Measurements from ENCODE around the gene FMO5.
A peak's percentile ranks its signal among the peaks of the same experiment; 100 is the strongest.
"Not testable (repeated sequence)": the region's sequence is repeated elsewhere in the genome, so short reads cannot be mapped to it uniquely, and the experiment has no call there.

Gene FMO5

GRCh38 chr1:147207192-147207591 is 17.9 kb downstream of the FMO5 start:
- DNase-seq (ENCODE audit: low read depth in 1 of 2, low spot score in 1 of 2), result no peak

DNA sequence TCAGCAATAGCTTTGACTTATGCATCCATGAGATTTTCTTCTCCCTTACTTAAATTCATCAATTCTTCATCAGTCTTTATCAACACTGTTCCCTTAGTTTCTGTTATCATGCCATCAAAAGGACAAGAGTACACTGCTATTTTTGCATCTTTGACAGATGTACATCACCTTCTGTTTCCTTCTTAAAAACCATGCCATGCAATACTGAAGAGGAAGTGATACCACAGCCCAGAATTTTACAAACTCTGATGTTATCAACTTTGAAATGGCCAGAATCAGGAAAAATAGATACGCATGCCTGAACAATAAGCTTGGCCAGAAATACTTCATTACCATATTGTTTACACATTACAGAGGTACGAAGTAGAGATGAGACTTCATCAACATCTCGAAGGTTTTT is 21.1 kb downstream of the FMO5 start:
- DNase-seq (ENCODE audit: low read depth in 1 of 2, low spot score in 1 of 2), result no peak

DNA sequence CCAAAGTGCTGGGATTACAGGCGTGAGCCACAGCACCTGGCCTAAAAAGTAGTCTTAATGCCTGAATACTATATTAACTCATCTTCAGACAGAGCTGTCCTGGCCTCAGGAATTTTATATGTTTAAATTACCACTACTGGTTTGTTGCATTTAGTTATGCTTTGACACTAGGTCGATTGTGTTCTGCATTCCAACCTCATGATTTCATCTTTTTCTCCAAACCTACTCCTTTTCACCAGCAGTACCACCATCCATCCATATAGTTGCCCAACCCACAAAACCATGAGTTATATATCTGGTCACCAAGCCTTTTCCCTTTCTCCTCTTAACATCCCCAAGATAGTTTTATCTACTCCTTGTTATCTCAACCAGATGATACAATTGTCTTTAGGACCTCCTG is 22.6 kb downstream of the FMO5 start:
- DNase-seq (ENCODE audit: low read depth in 1 of 2, low spot score in 1 of 2), result no peak

- no peak for DNase-seq (ENCODE audit: low read depth in 1 of 2, low spot score in 1 of 2)
Measured at GRCh38 chr1:147201786-147202185, 23.4 kb downstream of the FMO5 start.

GRCh38 chr1:147201276-147201675 is 23.9 kb downstream of the FMO5 start:
- DNase-seq (ENCODE audit: low read depth in 1 of 2, low spot score in 1 of 2), result no peak

DNA sequence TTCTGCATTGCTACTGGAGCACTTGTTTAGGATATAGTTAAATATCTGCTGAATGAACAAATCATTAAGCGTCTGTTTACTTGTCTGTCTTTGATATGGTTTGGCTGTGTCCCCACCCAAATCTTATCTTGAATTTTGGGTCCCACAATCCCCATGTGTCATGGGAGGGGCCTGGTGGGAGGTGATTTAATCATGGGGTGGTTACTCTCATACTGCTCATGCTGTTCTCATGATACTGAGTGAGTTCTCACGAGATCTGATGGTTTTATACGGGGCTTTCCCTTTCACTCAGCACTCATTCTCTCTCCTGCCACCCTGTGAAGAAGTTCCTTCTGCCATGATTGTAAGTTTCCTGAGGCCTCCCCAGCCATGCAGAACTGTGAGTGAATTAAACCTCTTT is 27.8 kb downstream of the FMO5 start:
- not testable (repeated sequence) for DNase-seq (ENCODE audit: low read depth in 1 of 2, low spot score in 1 of 2)

GRCh38 chr1:147189514-147189913 is 35.6 kb downstream of the FMO5 start:
- no peak for DNase-seq (ENCODE audit: low read depth in 1 of 2, low spot score in 1 of 2)

DNA sequence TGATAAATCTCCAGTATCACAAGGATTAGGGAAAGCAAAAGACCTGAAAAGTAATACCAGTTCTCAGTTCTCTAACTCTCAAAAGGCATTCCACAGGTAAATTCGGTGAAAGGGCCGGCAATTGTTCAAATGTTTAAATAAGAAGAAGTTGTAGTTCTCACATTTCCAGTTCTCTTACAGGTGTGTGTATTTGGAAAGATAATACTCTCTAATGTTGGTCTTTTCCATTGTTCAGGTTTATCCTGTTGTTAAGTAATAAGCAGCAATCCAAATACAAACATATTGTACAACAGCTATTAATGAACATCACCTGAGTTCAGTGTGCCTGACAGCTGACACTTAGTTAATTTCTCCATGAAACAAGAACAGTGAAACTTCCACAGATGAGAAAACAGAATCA is 39.7 kb downstream of the FMO5 start:
- DNase-seq (ENCODE audit: low read depth in 1 of 2, low spot score in 1 of 2), result no peak

DNA sequence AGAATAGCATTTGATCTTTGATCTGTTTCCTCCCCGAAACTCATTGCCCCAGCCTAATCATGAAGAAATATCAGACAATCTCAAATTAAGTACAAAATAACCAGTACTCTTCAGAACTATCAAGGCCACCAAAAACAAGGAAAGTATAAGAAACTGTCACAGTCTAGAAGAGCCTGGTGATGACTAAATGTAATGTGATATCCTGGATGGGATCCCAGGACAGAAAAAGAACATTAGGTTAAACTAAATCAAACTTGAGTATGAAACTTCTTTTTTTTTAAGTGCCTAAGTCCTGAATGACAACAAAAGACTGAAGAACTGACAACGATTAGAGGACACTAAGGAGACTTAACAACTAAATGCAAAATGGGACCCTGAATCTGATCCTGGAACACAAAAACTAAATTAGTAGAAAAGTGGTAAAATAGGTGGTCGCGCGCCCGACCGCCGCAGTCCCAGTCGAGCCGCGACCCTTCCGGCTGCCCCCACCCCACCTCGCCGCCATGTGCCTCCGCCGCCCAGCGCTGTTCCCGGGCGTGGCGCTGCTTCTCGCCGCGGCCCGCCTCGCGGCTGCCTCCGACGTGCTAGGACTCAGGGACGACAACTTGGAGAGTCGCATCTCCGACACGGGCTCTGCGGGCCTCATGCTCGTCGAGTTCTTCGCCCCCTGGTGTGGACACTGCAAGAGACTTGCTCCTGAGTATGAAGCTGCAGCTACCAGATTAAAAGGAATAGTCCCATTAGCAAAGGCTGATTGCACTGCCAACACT is 47.3 kb downstream of the FMO5 start:
- DNase-seq (ENCODE audit: low read depth in 1 of 2, low spot score in 1 of 2), result no peak

DNA sequence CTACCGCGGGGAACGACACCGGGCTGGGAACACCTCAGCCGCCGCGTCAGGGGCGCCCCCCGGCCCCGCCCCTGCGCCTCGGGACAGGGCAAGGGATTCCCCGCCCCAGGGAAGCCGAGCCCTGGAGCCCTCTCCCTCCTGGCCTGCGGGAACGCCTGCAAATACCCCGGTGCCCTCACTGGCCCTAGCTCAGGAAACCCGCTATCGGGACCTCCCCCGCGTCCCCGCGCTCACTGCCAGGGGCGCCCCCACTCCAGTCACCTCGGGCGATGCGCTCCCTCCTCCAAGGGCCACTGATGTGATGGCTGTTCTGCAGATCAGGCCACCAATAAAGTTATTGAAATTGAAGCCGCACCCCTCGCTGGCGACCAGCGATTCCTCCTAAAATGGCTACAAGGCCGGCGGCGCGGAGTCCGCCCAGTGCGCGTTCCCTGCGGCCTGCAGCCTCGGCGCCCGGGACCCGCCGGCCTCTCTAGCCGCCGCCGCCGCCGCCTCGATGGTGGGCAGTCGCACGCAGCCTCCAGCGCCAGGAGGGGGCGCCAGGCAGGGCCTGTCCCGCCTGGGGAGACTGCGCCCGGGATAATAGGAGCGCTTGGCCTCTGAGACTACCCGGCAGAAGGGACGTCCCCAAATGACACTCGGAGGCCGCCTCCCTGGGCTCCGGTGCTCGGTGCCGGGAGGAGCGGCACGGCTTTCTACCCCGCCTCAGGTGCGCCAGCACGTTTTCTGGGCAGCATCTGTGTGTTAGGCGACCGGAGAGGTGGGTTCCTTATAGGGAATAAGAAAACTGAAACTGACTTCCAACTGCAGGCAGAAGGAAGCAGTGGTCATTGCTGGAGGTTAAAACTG is 52.7 kb downstream of the FMO5 start, which contains the start of gene PRKAB2:
PRKAB2 (minus strand) TSS at position 303 of the 849 bp plus-strand sequence. CDS start 326 bp downstream, outside the sequence.
- DNase-seq (ENCODE audit: low read depth in 1 of 2, low spot score in 1 of 2), result peak; percentile 77 to 81

DNA sequence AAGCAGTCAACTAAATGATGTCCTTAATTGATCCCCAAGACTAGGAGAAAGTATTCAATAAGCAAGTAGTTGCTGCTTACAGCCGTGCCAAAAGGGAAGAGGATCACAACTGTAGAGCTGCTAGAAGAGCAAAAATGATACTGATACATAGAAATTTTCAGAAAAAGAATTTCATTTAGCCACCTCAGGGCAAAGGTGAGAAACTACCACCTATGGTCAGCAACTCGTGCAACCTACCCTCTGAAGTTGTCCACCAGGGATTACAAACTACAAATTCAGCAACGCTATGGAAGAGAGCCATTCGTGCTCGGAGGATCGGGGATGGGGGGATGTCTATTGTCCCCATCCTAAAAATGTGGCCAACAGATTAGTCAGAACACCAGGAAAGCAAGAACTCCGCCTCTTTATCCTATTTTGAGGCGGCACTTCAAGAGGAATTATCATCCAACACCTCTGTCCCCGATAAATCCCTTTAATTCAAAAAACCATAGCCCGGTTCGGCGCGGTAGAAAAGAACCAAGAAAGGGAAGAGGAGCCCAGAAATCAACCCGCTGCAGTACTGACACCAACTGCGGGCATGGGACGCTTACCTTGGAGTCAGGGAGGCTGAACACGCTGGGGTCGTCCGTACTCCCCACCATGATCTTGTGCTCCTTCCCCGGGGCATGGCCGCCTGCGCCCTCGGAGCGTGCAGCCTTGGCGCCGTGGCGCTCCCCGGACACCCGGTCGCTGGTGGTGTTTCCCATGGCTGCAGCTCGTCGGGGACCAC is 53.6 kb downstream of the FMO5 start:
- no peak for DNase-seq (ENCODE audit: low read depth in 1 of 2, low spot score in 1 of 2)

GRCh38 chr1:147169840-147170674 is 55.1 kb downstream of the FMO5 start:
- DNase-seq (ENCODE audit: low read depth in 1 of 2, low spot score in 1 of 2), result no peak

DNA sequence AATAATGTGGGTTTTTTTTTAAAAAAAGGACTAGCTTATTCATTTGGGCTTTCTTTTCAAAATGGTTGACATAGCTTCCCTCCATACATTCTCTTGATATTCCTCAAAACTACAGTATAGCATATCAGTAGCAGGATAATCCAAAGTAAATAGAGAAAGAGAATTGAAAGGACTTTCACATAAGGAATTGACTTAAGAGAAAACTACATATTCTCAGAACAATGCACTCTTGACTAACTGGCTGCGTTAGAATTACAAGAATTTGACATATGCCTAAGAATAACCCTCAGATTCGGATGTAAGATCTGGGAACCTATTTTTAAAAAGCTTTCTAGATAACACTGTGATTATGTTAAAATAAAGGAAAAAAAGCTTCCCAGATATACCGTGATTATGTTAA is 56.0 kb downstream of the FMO5 start:
- DNase-seq (ENCODE audit: low read depth in 1 of 2, low spot score in 1 of 2), result no peak

GRCh38 chr1:147168626-147169058 is 56.5 kb downstream of the FMO5 start:
- DNase-seq (ENCODE audit: low read depth in 1 of 2, low spot score in 1 of 2), result no peak

DNA sequence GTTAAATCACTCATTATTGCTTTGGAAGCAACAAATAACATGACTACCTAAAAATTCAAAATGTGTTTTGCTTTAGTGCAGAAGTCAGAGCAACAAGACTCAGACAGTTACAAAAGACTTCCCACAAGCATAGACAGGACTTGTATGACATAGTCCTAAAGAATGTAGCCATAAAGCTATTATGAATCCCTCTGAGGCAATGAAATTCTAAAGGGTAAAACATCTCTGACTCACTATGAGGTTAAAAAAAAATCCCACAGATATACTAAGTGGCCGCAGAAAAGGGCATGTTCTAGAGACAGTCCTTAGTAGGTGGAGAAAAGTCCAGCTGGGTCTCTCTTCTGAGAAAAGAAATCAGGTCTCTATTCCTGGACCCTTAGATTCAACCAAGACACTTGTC is 57.8 kb downstream of the FMO5 start:
- DNase-seq (ENCODE audit: low read depth in 1 of 2, low spot score in 1 of 2), result no peak

DNA sequence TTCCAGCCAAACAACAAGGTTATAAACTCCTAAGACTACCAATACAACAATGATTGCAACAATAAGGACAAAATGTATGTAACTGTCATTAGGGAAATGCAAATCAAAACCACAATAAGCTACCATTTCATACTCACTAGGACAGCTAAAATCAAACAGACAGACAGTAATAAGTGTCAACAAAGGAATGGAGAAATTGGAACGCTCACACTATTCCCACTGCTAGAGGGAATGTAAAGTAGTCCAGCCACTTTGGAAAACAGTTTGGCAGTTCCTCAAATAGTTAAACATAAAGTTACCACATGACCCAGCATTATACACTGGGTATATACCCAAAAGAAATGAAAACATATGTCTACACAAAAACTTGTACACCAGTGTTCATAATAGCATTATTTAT is 62.1 kb downstream of the FMO5 start:
- DNase-seq (ENCODE audit: low read depth in 1 of 2, low spot score in 1 of 2), result no peak

DNA sequence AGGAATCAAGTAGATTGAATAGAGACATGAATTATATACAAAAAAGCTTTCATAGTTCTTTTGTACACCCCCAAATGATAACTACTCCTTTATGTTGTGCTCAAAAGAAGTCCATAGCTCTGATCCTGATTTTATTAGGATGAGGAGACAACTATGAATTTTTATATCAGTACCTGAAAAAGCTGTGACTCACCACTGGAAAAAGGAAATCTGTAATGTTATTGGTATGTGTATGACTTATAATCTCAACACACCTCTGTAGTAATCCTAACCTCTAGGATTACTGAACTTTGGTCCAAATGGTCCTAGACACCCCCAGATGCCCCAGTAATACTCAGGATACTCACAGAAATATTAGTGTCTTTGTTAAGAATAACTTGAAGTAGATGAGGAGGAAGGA is 63.0 kb downstream of the FMO5 start:
- DNase-seq (ENCODE audit: low read depth in 1 of 2, low spot score in 1 of 2), result no peak

GRCh38 chr1:147157116-147157515 is 68.0 kb downstream of the FMO5 start:
- DNase-seq (ENCODE audit: low read depth in 1 of 2, low spot score in 1 of 2), result not testable (repeated sequence)

- no peak for DNase-seq (ENCODE audit: low read depth in 1 of 2, low spot score in 1 of 2)
Measured at GRCh38 chr1:147156642-147157041, 68.5 kb downstream of the FMO5 start.

- no peak for DNase-seq (ENCODE audit: low read depth in 1 of 2, low spot score in 1 of 2)
Measured at GRCh38 chr1:147152772-147153171, 72.4 kb downstream of the FMO5 start.

DNA sequence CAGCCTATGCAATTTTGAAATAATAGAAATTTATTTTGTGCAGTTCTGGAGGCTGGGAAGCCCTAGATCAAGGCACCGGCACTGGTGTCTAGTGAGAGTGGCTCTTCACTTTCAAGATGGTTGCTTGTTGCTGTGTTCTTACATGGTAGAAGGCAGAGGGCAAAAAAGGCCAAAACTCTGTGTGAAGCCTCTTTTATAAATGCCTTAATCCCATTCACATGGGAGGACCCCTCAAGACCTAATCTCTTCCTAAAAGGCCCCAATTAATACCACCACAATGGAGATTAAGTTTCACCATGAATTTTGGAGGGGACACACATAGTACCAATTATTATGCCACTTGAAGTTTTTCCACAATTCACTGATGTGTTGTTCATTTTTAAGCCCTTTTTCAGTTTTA is 73.9 kb downstream of the FMO5 start:
- DNase-seq (ENCODE audit: low read depth in 1 of 2, low spot score in 1 of 2), result no peak

All from activated T-helper 1 cell treated with anti-CD3 and anti-CD28 coated beads, Interleukin-2, amount 50 U/mL, for 16 hours (primary cell).